Calu3 (cell line): ENCODE measurements around the gene SKAP1. TPM values are rescaled to one million over a fixed set of nuclear protein-coding genes. Genes with fewer than 3 reads are reported as not detected.

Experiments used
- BruUV-seq: library from RNA; stranded (reverse); fragments of 400-500 nt; replicated peaks from 2 replicates; lab custom pipeline; 2021; lab: Mats Ljungman, UMichigan
- CTCF ChIA-PET: fragments of 300-600 bp; sonication (Branson Sonifier 250); formaldehyde crosslinking; loops from one replicate; lab custom pipeline; 2022; ENCODE audit warnings: antibody characterized with exemption; lab: Charles Lee
- DNase-seq: peaks from one replicate; pipeline ENCODE4 v3.0.0; 2022
- H3K27ac Mint-ChIP-seq: one replicate; pipeline ENCODE4 v1.8.0; 2022; ENCODE audit warnings: mixed read lengths; ENCODE audit not compliant: unreplicated experiment
- H3K27me3 Mint-ChIP-seq: one replicate; pipeline ENCODE4 v1.8.0; 2022; ENCODE audit warnings: mixed read lengths; ENCODE audit not compliant: unreplicated experiment
- H3K36me3 Mint-ChIP-seq: one replicate; pipeline ENCODE4 v1.8.0; 2022; ENCODE audit warnings: mild to moderate bottlenecking, moderate library complexity, mixed read lengths; ENCODE audit not compliant: insufficient read depth, unreplicated experiment
- H3K4me1 Mint-ChIP-seq: one replicate; pipeline ENCODE4 v1.8.0; 2022; ENCODE audit warnings: mild to moderate bottlenecking, low read depth, mixed read lengths; ENCODE audit not compliant: unreplicated experiment
- H3K4me3 Mint-ChIP-seq: one replicate; pipeline ENCODE4 v1.8.0; 2022; ENCODE audit warnings: mild to moderate bottlenecking, low read depth, moderate library complexity, mixed read lengths; ENCODE audit not compliant: unreplicated experiment
- H3K9me3 Mint-ChIP-seq: one replicate; pipeline ENCODE4 v1.8.0; 2022; ENCODE audit warnings: low read depth, mixed read lengths; ENCODE audit not compliant: unreplicated experiment
- CTCF ChIP-seq: fragments of 200-600 bp; IDR thresholded peaks from one replicate; pipeline ENCODE4 v1.8.0; 2022; ENCODE audit warnings: antibody characterized with exemption; ENCODE audit not compliant: unreplicated experiment
- intact Hi-C: fragments of 100-400 bp; cut with micrococcal nuclease; formaldehyde crosslinking; loops from one replicate; pipeline ENCODE4 v1.10.0; 2022; ENCODE audit not compliant: unreplicated experiment
- total RNA-seq: library from RNA; stranded (reverse); gene quantifications from 2 replicates; pipeline ENCODE4 v1.2.3, GENCODE V29; 2022

Gene SKAP1
- total RNA-seq, 1 experiment from 2014 or later, result 4.4 TPM

GRCh38 chr17:48378708-48379392 is 51.2 kb downstream of the SKAP1 start:
- CTCF ChIA-PET, result interaction anchor here (0.5 to 1.5 kb wide), 4 partner anchors 71 to 209 kb away, joined by 3 to 5 read pairs (median 4); no protein-coding TSS in a partner anchor
- Mint-ChIP-seq H3K4me1 (no peaks in the 10 kb centered on the region), H3K27me3 (no peaks in the 10 kb centered on the region), H3K4me3 (no peak overlapping the region), H3K27ac (no peak overlapping the region), H3K36me3 (no peaks in the 10 kb centered on the region), H3K9me3 (peaks cover 3% of the 10 kb centered on the region)
- no peak for TF ChIP-seq CTCF
- intact Hi-C loops, result no loop called here
- no peak for DNase-seq
- BruUV-seq, result no TSS peak

DNA sequence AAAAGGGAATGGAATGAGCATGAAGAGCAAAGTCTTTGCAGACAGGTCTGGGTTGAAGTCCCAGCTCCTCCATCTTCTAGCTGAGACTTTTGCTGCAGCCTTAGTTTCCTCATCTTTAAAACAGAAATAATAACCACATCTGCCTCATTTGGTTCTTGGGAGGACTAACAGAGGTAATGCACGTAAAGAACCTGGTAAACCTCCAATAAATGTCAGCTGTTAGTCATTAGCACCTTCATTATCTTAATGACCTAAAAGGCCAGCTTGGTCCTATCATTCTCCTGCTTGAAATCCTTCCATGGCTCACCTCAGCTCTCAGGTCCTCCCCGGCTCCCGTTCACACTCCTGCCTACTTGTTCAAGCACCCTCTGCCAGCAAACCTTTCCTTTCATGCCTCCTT is 51.8 kb downstream of the SKAP1 start:
- peaks cover 3% of the 10 kb centered on the region for H3K9me3 Mint-ChIP-seq

GRCh38 chr17:48376682-48377325 is 53.2 kb downstream of the SKAP1 start:
- H3K27me3 Mint-ChIP-seq, result no peaks in the 10 kb centered on the region
- no peak for TF ChIP-seq CTCF
- H3K27ac Mint-ChIP-seq, result no peak overlapping the region
- intact Hi-C loops, result no loop called here
- CTCF ChIA-PET, result interaction anchor here (0.6 to 0.9 kb wide), 3 partner anchors 12 to 260 kb away, joined by 3 read pairs; no protein-coding TSS in a partner anchor
- no peaks in the 10 kb centered on the region for H3K4me1 Mint-ChIP-seq
- no TSS peak for BruUV-seq
- no peak for DNase-seq
- no peak overlapping the region for H3K4me3 Mint-ChIP-seq
- H3K36me3 Mint-ChIP-seq, result no peaks in the 10 kb centered on the region
- peaks cover 3% of the 10 kb centered on the region for H3K9me3 Mint-ChIP-seq

More for the DNA sequence above, 51.8 kb downstream of the SKAP1 start:
- CTCF ChIA-PET, result interaction anchor here (0.8 to 1.5 kb wide), 2 partner anchors 70 to 210 kb away, joined by 3 to 4 read pairs; no protein-coding TSS in a partner anchor
- DNase-seq, result no peak
- H3K4me1 Mint-ChIP-seq, result no peaks in the 10 kb centered on the region
- H3K27me3 Mint-ChIP-seq, result no peaks in the 10 kb centered on the region
- TF ChIP-seq CTCF, result no peak
- no peak overlapping the region for H3K27ac Mint-ChIP-seq
- intact Hi-C loops, result no loop called here
- H3K4me3 Mint-ChIP-seq, result no peak overlapping the region
- no peaks in the 10 kb centered on the region for H3K36me3 Mint-ChIP-seq
- BruUV-seq, result no TSS peak

DNA sequence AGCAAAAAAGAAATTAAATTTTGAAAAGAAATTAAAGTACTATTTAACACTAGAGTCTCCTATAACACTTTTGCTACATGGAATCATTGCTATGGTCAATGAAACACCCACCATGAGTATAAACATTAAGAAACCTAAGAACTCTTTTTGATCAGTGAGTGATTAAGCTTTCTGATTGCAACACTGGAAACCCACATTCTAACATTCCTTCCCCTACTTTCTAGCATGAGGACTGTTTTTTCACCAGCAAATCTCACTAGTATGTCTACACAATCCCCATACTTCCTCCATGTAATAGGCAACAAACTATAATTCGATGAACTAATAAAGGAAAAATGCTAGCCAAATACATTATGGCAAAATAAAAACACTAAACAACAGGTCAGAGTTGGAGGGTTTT is 54.7 kb downstream of the SKAP1 start:
- Mint-ChIP-seq H3K27me3 (no peaks in the 10 kb centered on the region), H3K4me1 (no peaks in the 10 kb centered on the region), H3K9me3 (no peaks in the 10 kb centered on the region), H3K4me3 (no peak overlapping the region), H3K27ac (no peak overlapping the region), H3K36me3 (no peaks in the 10 kb centered on the region)
- DNase-seq, result no peak
- intact Hi-C loops, result loop anchor here (2.0 kb wide), 1 partner anchor 161 kb away; no protein-coding TSS in a partner anchor
- TF ChIP-seq CTCF, result no peak
- BruUV-seq, result no TSS peak
- CTCF ChIA-PET, result no interaction called here
